ENCODE data around the gene SRSF3. TPM values are rescaled to one million over a fixed set of nuclear protein-coding genes. Genes with fewer than 3 reads are reported as not detected.

Gene SRSF3
- total RNA-seq, 1 experiment from 2014 or later, result 954 TPM

- no peak overlapping the region for H3K23ac ChIP-seq (ENCODE audit: insufficient read length, low read depth, low read length)
Observed at GRCh38 chr6:36649086-36649485, 54.9 kb downstream of the SRSF3 start.

More at GRCh38 chr6:36649086-36649485, 54.9 kb downstream of the SRSF3 start:
- Histone ChIP-seq H4K91ac (ENCODE audit: insufficient read length, low read depth, low read length) (no peak overlapping the region), H2BK20ac (ENCODE audit: low read depth, low read length, poor library complexity, severe bottlenecking) (no peak overlapping the region), H2BK15ac (ENCODE audit: low read depth, low read length) (no peak overlapping the region), H3K27ac (ENCODE audit: insufficient read length, low read depth, low read length) (no peak overlapping the region), H4K5ac (ENCODE audit: insufficient read length, low read depth, low read length) (no peak overlapping the region), H2AK5ac (ENCODE audit: insufficient read length, low read length) (no peak overlapping the region), H2BK120ac (ENCODE audit: low read depth, low read length, poor library complexity, severe bottlenecking) (no peak overlapping the region), H2BK5ac (ENCODE audit: insufficient read length, low read length) (no peak overlapping the region), H2BK12ac (ENCODE audit: insufficient read length, low read depth, low read length) (no peak overlapping the region), H3K9ac (ENCODE audit: extremely low read depth, insufficient read length, low read length) (no peak overlapping the region), H3K14ac (ENCODE audit: insufficient read depth, low read length) (no peak overlapping the region), H3K27me3 (ENCODE audit: insufficient read depth, low read length) (no peaks in the 10 kb centered on the region), H3K18ac (ENCODE audit: insufficient read length, low read depth, low read length) (no peak overlapping the region), H3K79me1 (ENCODE audit: insufficient read depth, low read depth, low read length, poor library complexity, severe bottlenecking) (no peaks in the 10 kb centered on the region), H3K4ac (ENCODE audit: low read depth, low read length) (no peak overlapping the region), H3K9me3 (ENCODE audit: control insufficient read depth, low read depth, low read length) (no peaks in the 10 kb centered on the region), H4K8ac (replicated peaks; ENCODE audit: insufficient read length, low read depth, low read length) (no peak overlapping the region), H3K4me1 (ENCODE audit: insufficient read depth, low read length) (0 out of 2 replicates have a peak, but pooled peaks cover 2% of the 10 kb centered on the region), H3K79me2 (ENCODE audit: insufficient read depth, low read length) (no peaks in the 10 kb centered on the region), H3K23me2 (ENCODE audit: insufficient read length, low read depth, low read length, poor library complexity, severe bottlenecking) (no peaks in the 10 kb centered on the region), H3K4me2 (ENCODE audit: insufficient read depth, insufficient read length, low read length) (no peak overlapping the region), H3K56ac (ENCODE audit: insufficient read length, low read depth, low read length) (no peak overlapping the region), H4K20me1 (ENCODE audit: control insufficient read depth, insufficient read depth, insufficient read length) (no peaks in the 10 kb centered on the region), H3T11ph (ENCODE audit: low read length) (no peak overlapping the region), H2AFZ (ENCODE audit: low read length) (no peak overlapping the region)
- H3K4me3 Mint-ChIP-seq, result no peak overlapping the region
- peaks cover 24 to 26% of the 10 kb centered on the region in 2 experiments for H3K4me1 Mint-ChIP-seq
- H3K27ac Mint-ChIP-seq, result no peak overlapping the region
- peaks cover 3% of the 10 kb centered on the region; the same call in 1 of the 2 replicates for H3K27me3 Mint-ChIP-seq (ENCODE audit: low read depth)
- no peaks in the 10 kb centered on the region for H3K9me3 Mint-ChIP-seq
- TF ChIP-seq CTCF (conservative IDR thresholded peaks at IDR 0.05), result no peak
- WGBS (ENCODE audit: extremely low coverage, insufficient read length, low lambda C conversion rate), result no CpG with 5 or more reads among the region's 3 CpGs
- no peaks in the 10 kb centered on the region for H3K36me3 Mint-ChIP-seq (ENCODE audit: insufficient read depth in 1 of 3, low read depth in 3 of 3)
- DNase-seq, result no peak
